Measurements from ENCODE around the gene LIM2. TPM values are rescaled to one million over a fixed set of nuclear protein-coding genes. Genes with fewer than 3 reads are reported as not detected.

Gene LIM2
- total and polyA plus RNA-seq, 2 of the 4 experiments (the other 2 are of a cell fraction), result not detected

DNA sequence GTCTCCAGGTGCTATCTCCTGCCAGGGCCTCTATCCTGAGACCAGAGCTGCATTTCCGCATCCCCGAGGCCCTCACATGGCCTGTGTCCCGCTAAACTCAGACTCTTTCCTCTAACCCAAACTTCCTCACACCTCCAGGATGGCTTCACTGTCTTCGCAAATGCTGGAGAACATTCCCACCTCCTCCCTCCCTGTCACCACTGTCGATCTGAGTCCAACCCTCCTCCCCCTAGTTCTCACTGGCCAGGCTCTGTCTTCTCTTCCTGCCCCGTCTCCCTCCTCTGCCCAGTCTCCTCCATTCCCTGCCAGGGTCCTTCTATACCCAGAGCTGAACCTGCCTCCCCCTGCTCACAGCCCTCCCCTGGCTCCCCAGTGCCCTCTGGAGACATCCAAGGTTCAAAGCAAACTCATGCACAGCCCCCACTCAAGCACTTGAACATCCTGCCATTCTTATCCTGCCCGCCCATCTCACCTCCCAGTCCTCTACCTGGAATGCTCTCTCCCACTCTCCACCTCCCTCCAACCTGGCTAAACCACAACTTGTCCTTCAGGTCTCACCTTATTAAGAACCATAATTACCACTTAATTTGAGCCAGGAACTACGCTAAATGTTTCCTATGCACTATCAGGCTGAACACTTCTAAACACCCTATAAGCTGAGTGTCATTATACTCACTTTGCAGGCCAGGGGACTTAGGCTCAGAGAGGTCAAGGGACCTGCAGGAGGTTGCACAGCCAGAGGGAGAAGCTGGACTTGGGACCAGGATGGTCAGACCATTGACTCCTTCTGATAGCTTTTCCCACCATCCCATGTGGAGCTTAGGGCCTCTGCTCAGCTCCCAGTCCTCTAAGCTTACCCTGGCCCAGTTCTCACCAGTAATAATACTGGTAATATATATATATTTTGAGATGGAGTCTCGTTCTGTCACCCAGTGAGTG, 44.9 kb downstream of the LIM2 start:
- Histone ChIP-seq H2BK15ac (ENCODE audit: low read depth, low read length) (no peak overlapping the region), H2AK9ac (replicated peaks; ENCODE audit: low read depth, low read length, poor library complexity) (peak overlapping the region; percentile 49), H3K9ac (ENCODE audit: low read depth, low read length) (no peak overlapping the region), H2AK5ac (ENCODE audit: low read depth, low read length) (no peak overlapping the region), H3K14ac (replicated peaks; ENCODE audit: low read depth, low read length) (no peak overlapping the region), H2BK20ac (ENCODE audit: low read depth, low read length) (no peak overlapping the region), H2AFZ (replicated peaks; ENCODE audit: low read length, poor library complexity) (no peak overlapping the region), H3K56ac (ENCODE audit: extremely low read depth, insufficient read depth, low read length) (no peak overlapping the region), H3K36me3 (ENCODE audit: control insufficient read depth, insufficient read depth, low read length) (peaks cover 16% of the 10 kb centered on the region), H4K20me1 (ENCODE audit: insufficient read depth, low read length) (no peaks in the 10 kb centered on the region), H3K4me1 (ENCODE audit: control insufficient read depth, insufficient read depth, low read length) (no peaks in the 10 kb centered on the region), H3K27me3 (ENCODE audit: control insufficient read depth, insufficient read depth, low read length) (no peaks in the 10 kb centered on the region), H3K18ac (ENCODE audit: low read depth, low read length) (no peak overlapping the region), H3K27ac (ENCODE audit: insufficient read depth, low read length) (no peak overlapping the region), H3K9me3 (ENCODE audit: control insufficient read depth, insufficient read depth, low read length) (no peaks in the 10 kb centered on the region), H2BK120ac (ENCODE audit: low read depth, low read length) (no peak overlapping the region), H3K79me1 (ENCODE audit: low read depth in 1 of 2, low read length in 2 of 2) (no peaks in the 10 kb centered on the region), H3K23ac (ENCODE audit: low read depth, low read length) (no peak overlapping the region), H3K4me3 (ENCODE audit: insufficient read depth, low read depth, low read length) (no peak overlapping the region), H3K9me1 (ENCODE audit: insufficient read depth, low read length) (peaks cover 4% of the 10 kb centered on the region; the same call in 1 of the 2 replicates), H4K91ac (ENCODE audit: insufficient read depth, low read depth, low read length) (no peak overlapping the region), H2BK5ac (ENCODE audit: low read depth, low read length, poor library complexity, severe bottlenecking) (no peak overlapping the region), H4K8ac (ENCODE audit: low read depth in 2 of 2, low read length in 2 of 2) (no peak overlapping the region), H4K5ac (ENCODE audit: low read depth, low read length) (no peak overlapping the region), H3K4me2 (ENCODE audit: low read depth, low read length) (no peak overlapping the region), H3K4ac (ENCODE audit: low read depth, low read length) (no peak overlapping the region)
- CTCF ChIA-PET, result no interaction called here
- ATAC-seq (ENCODE audit: low read depth), result no peak
- no peak for DNase-seq
- BruUV-seq (replicated peaks), result no TSS peak
- POLR2A ChIA-PET (ENCODE audit: unreplicated experiment), result no interaction called here
- TF ChIP-seq SMC3 (IDR thresholded peaks at IDR 0.05; ENCODE audit: low read depth, low read length) (no peak), RFX5 (IDR thresholded peaks at IDR 0.05; ENCODE audit: low read depth, low read length) (no peak), BHLHE40 (IDR thresholded peaks at IDR 0.05; ENCODE audit: low read depth, low read length) (no peak), RAD21 (IDR thresholded peaks at IDR 0.05; ENCODE audit: low read length) (no peak)
- TF ChIP-seq, protein P1, sequence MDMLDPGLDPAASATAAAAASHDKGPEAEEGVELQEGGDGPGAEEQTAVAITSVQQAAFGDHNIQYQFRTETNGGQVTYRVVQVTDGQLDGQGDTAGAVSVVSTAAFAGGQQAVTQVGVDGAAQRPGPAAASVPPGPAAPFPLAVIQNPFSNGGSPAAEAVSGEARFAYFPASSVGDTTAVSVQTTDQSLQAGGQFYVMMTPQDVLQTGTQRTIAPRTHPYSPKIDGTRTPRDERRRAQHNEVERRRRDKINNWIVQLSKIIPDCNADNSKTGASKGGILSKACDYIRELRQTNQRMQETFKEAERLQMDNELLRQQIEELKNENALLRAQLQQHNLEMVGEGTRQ (IDR thresholded peaks at IDR 0.05; ENCODE audit: low read depth, low read length), result no peak
- intact Hi-C loops (cut with micrococcal nuclease), result no loop called here
- 46% methylated on average over 8 of the region's 9 CpGs; no CpG with 5 or more reads in 1 of the 2 experiments for WGBS, 2 experiments (ENCODE audit: extremely low coverage in 2 of 2, insufficient read length in 1 of 2)
- dilution Hi-C loops (cut with HindIII; ENCODE audit: low sequenced_read_pairs, unreplicated experiment), result no loop called here
- in situ Hi-C loops (cut with MboI; ENCODE audit: low sequenced_read_pairs), result no loop called here

Measured in IMR-90 (cell line).